B cell (primary cell): Measurements from ENCODE around the gene GUCA1C. TPM values are rescaled to one million over a fixed set of nuclear protein-coding genes. Genes with fewer than 3 reads are reported as not detected.

Experiments used
- ATAC-seq: fragments of 200-7000 bp; cut with Tn5 transposase; one replicate; pipeline ENCODE4 v1.10.0; 2021; ENCODE audit warnings: low read depth, mild to moderate bottlenecking, moderate number of reproducible peaks, moderate library complexity
- CTCF ChIA-PET: fragments of 350-600 bp; sonication (Branson Sonifier 250); formaldehyde crosslinking; loops from one replicate; lab custom pipeline; 2021; ENCODE audit warnings: antibody characterized with exemption, inconsistent platforms; lab: Charles Lee
- POLR2A ChIA-PET: fragments of 350-600 bp; sonication (Branson Sonifier 250); formaldehyde crosslinking; loops from one replicate; lab custom pipeline; 2021; ENCODE audit warnings: antibody characterized with exemption; lab: Charles Lee
- DNase-seq: peaks from one replicate; pipeline ENCODE4 v3.0.0; 2013
- H2AFZ ChIP-seq: 2 replicates; pipeline ENCODE4 v1.6.1; 2012; ENCODE audit warnings: mild to moderate bottlenecking, low read depth, low read length; ENCODE audit not compliant: insufficient read depth, poor library complexity, severe bottlenecking
- H3K27ac ChIP-seq, 2 donors: 1 replicate in 1 of 2; 2 replicates in 1 of 2; pipeline ENCODE4 v1.5.1; 2012 to 2013; ENCODE audit warnings: low read length in 2 of 2, mild to moderate bottlenecking in 2 of 2, moderate library complexity in 1 of 2
- H3K27me3 ChIP-seq, 4 experiments: fragments of 200-600 bp in 1 of 4; sonication (generic) in 1 of 4; replicated peaks in 1 of 4; 1 replicate in 2 of 4; 2 replicates in 2 of 4; pipeline versions ENCODE4 v1.6.1 to v1.7.0; 2013 to 2016; ENCODE audit warnings: low read length in 3 of 4, mild to moderate bottlenecking in 2 of 4, mixed read lengths in 1 of 4, moderate library complexity in 1 of 4; ENCODE audit not compliant: insufficient read depth in 4 of 4, control insufficient read depth in 3 of 4; ENCODE audit errors: control extremely low read depth in 1 of 4
- H3K36me3 ChIP-seq, 2 experiments: replicated peaks in 1 of 2; 1 replicate in 1 of 2; 2 replicates in 1 of 2; pipeline versions ENCODE4 v1.6.1 to v1.7.1; 2013; ENCODE audit warnings: low read length in 1 of 2; ENCODE audit not compliant: insufficient read depth in 2 of 2, control insufficient read depth in 1 of 2; ENCODE audit errors: control extremely low read depth in 1 of 2, extremely low read depth in 1 of 2
- H3K4me1 ChIP-seq, 2 donors: fragments of 200-600 bp in 1 of 2; sonication (generic) in 1 of 2; 1 replicate in 1 of 2; 2 replicates in 1 of 2; pipeline versions ENCODE4 v1.5.1 to v1.6.1; 2013 to 2017; ENCODE audit warnings: low read length in 2 of 2; ENCODE audit not compliant: control insufficient read depth in 2 of 2, insufficient read depth in 2 of 2
- H3K4me2 ChIP-seq: replicated peaks from 2 replicates; pipeline ENCODE3; 2012; ENCODE audit warnings: mild to moderate bottlenecking, low read depth, low read length; ENCODE audit not compliant: poor library complexity, severe bottlenecking
- H3K4me3 ChIP-seq, 5 experiments: fragments of 200-600 bp in 1 of 5; sonication (generic) in 1 of 5; 1 replicate in 3 of 5; 2 replicates in 2 of 5; pipeline versions ENCODE4 v1.5.1 to v1.7.0; 2011 to 2016; ENCODE audit warnings: low read length in 4 of 5, mild to moderate bottlenecking in 4 of 5, low read depth in 2 of 5, control low read depth in 1 of 5, moderate library complexity in 1 of 5; ENCODE audit not compliant: insufficient read depth in 1 of 5; ENCODE audit errors: control extremely low read depth in 1 of 5, extremely low read depth in 1 of 5
- H3K79me2 ChIP-seq: fragments of 200-600 bp; sonication (generic); one replicate; pipeline ENCODE4 v1.6.0; 2016; ENCODE audit warnings: low read length; ENCODE audit not compliant: control insufficient read depth, insufficient read depth
- H3K9ac ChIP-seq: fragments of 200-600 bp; sonication (generic); 2 replicates; pipeline ENCODE4 v1.6.1; 2017; ENCODE audit warnings: mild to moderate bottlenecking, low read length, moderate library complexity
- H3K9me3 ChIP-seq, 3 donors: one replicate each; pipeline versions ENCODE4 v1.6.1 to v1.7.1; 2013; ENCODE audit warnings: low read length in 2 of 3; ENCODE audit not compliant: control insufficient read depth in 2 of 3, insufficient read depth in 1 of 3; ENCODE audit errors: control extremely low read depth in 1 of 3
- H4K20me1 ChIP-seq: 2 replicates; pipeline ENCODE4 v1.6.0; 2012; ENCODE audit warnings: mild to moderate bottlenecking, low read length; ENCODE audit not compliant: insufficient read depth, control insufficient read depth, poor library complexity, severe bottlenecking
- H3K27ac Mint-ChIP-seq: one replicate; pipeline ENCODE4 v1.8.0; 2021; ENCODE audit warnings: mixed read lengths
- H3K27me3 Mint-ChIP-seq: one replicate; pipeline ENCODE4 v1.8.0; 2021; ENCODE audit warnings: mixed read lengths
- H3K4me1 Mint-ChIP-seq: one replicate; pipeline ENCODE4 v1.8.0; 2021; ENCODE audit warnings: mixed read lengths
- H3K4me3 Mint-ChIP-seq: one replicate; pipeline ENCODE4 v1.8.0; 2021; ENCODE audit warnings: mixed read lengths
- H3K9me3 Mint-ChIP-seq: one replicate; pipeline ENCODE4 v1.8.0; 2022; ENCODE audit warnings: mixed read lengths; ENCODE audit not compliant: insufficient read depth
- CTCF ChIP-seq: fragments of 200-600 bp; IDR thresholded peaks from one replicate; pipeline ENCODE4 v1.8.0; 2022; ENCODE audit warnings: antibody characterized with exemption, mild to moderate bottlenecking
- EZH2 ChIP-seq: IDR thresholded peaks from 2 replicates; pipeline ENCODE4 v1.6.1; 2012; ENCODE audit warnings: borderline replicate concordance, low read depth, mild to moderate bottlenecking, moderate library complexity, low read length; ENCODE audit not compliant: insufficient read depth, poor library complexity, severe bottlenecking
- WGBS: methylation state at CpG from one replicate; pipeline ENCODE4 v1.1.5; 2013; ENCODE audit warnings: missing lambda C conversion rate; ENCODE audit not compliant: insufficient coverage; 5-methylcytosine and 5-hydroxymethylcytosine counted together
- intact Hi-C: fragments of 100-400 bp; cut with micrococcal nuclease; formaldehyde crosslinking; loops from one replicate; pipeline ENCODE4 v1.10.0; 2022
- polyA plus RNA-seq: library from polyadenylated mRNA; depleted of rRNA; stranded (reverse); fragments of >200 nt; gene quantifications from 2 replicates; pipeline ENCODE4 v1.2.3, GENCODE V29; 2012
- total RNA-seq, 2 donors: library from RNA; stranded (reverse); fragments of 120-200 nt in 1 of 2; gene quantifications; 1 replicate in 1 of 2; 2 replicates in 1 of 2; pipeline versions ENCODE4 v1.2.3 to v1.2.4, GENCODE V29; 2013 to 2022

Gene GUCA1C
- total and polyA plus RNA-seq, 2 donors (not counting 1 experiment from before 2014, with no cell fraction given): not detected

DNA sequence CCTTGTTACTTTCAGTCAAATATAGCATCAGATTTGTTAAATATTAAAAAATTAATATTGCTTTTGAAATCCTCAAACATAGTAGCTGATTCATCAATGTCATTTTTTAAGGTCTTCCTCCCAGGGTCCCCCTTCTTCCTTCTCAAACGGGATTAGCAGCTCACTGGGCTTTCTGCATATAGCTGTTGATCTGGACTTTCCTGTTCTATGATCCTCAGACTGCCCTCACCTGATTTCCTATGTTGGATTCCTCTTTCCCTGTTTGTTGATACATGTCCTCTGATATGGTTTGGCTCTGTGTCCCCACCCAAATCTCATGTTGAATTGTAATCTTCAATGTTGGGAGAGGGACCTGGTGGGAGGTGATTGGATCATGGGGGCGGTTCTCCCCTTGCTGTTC is 5.8 kb downstream of the GUCA1C start:
- H4K20me1 ChIP-seq: no peaks in the 10 kb centered on the region
- no peak overlapping the region for H3K4me3 Mint-ChIP-seq
- H3K4me2 ChIP-seq: no peak overlapping the region
- intact Hi-C loops: no loop called here
- WGBS: no CpG with 5 or more reads among the region's 2 CpGs
- peaks cover 5% of the 10 kb centered on the region for H3K27me3 Mint-ChIP-seq
- H3K9me3 Mint-ChIP-seq: no peaks in the 10 kb centered on the region
- H2AFZ ChIP-seq: no peak overlapping the region
- no peaks in the 10 kb centered on the region for H3K4me1 ChIP-seq
- H3K4me3 ChIP-seq: no peak overlapping the region
- no peaks in the 10 kb centered on the region for H3K36me3 ChIP-seq
- H3K27ac Mint-ChIP-seq: no peak overlapping the region
- no peak overlapping the region for H3K9ac ChIP-seq
- H3K9me3 ChIP-seq: no peaks in the 10 kb centered on the region
- ATAC-seq (no peak), DNase-seq (no peak)
- H3K79me2 ChIP-seq: no peaks in the 10 kb centered on the region
- TF ChIP-seq CTCF (no peak), EZH2 (no peak)
- no peak overlapping the region for H3K27ac ChIP-seq
- no peaks in the 10 kb centered on the region for H3K4me1 Mint-ChIP-seq
- CTCF ChIA-PET: no interaction called here
- POLR2A ChIA-PET: no interaction called here
- peaks cover 0 to 5% (median 2%) of the 10 kb centered on the region in 4 experiments for H3K27me3 ChIP-seq

- Histone ChIP-seq H3K27me3 (peaks cover 0 to 5% (median 0%) of the 10 kb centered on the region in 4 experiments), H3K27ac (no peak overlapping the region), H3K9me3 (no peaks in the 10 kb centered on the region), H3K4me2 (no peak overlapping the region), H3K4me1 (no peaks in the 10 kb centered on the region), H2AFZ (no peak overlapping the region), H3K9ac (no peak overlapping the region), H3K79me2 (no peaks in the 10 kb centered on the region), H3K4me3 (no peak overlapping the region), H3K36me3 (no peaks in the 10 kb centered on the region), H4K20me1 (no peaks in the 10 kb centered on the region)
- DNase-seq (no peak), ATAC-seq (no peak)
- POLR2A ChIA-PET: no interaction called here
- Mint-ChIP-seq H3K4me1 (no peaks in the 10 kb centered on the region), H3K27ac (no peak overlapping the region), H3K9me3 (no peaks in the 10 kb centered on the region), H3K27me3 (peaks cover 8% of the 10 kb centered on the region), H3K4me3 (no peak overlapping the region)
- CTCF ChIA-PET: no interaction called here
- intact Hi-C loops: no loop called here
- no peak for TF ChIP-seq CTCF
- TF ChIP-seq EZH2: no peak
- 85% methylated on average over 4 of the region's 11 CpGs for WGBS
Observed at GRCh38 chr3:108946292-108947285, 7.1 kb downstream of the GUCA1C start.
